GF-D8 (cell line): ENCODE measurements around the gene THAP4.

ENCODE experiments used
- DNase-seq: peaks from one replicate; lab custom pipeline; 2025; lab: John Stamatoyannopoulos, UW

The THAP4 gene

DNA sequence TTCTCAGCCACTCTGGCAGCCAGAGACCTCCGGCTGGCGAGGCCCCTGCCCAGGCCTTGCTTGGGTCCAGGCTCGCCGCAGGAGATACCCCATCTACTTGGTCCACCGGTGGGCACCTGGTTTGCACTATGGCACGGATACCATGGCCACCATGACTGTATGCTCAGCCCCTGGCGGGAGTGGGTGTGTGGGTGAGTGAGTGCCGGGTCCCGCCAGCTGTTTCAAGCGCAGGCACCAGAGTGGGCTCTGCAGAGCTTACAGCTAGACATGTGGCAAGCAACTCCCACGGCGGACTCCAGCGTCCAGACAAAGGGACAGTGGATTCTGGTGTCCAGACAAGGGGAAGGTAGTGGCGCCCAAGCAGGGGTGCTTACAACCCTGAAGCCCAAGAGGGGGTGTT is 2.0 kb upstream of the THAP4 start:
- DNase-seq, result no peak

DNA sequence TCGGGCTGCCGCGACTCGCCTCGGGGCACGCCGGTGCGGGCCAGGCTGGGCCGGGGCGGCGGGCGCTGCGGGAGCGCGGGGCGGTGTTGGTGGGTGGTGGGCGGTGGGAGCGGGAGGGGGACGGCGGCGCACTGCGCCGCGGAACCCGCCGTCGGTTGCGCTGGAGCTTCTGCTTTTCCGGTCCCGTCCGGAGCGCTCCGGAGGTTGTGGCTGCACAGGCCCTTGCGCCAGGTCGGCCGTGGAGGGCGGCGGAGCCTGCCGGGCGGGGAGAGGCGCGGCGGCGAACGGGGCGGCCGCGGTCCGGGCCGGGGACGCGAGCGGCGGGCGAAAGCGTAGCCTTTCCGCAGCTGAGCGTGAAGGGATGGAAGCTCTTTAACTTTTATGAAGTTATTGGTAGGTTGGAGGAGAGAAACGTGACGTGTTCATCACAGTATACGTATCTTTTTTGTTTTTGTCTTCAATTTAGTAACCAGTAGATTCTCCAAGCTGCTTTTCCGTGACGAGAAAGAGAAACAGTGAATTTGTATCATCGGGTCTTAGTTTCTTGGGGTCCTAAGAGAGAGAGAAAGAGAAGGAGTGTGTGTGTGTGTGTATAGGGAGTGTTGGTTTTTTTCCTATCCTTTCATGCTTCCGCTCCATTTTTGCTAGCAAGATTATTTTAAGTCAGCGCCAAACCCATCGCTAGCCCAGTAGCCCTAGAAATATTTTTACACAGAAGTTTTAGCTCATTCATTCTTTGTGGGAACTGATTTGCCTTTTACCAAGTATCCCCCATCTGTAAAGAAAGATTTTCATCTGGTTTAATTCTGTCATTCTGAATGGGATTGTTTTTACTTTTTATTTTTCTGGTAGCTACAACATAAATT is 1.1 kb upstream of the THAP4 start:
- DNase-seq, result no peak

DNA sequence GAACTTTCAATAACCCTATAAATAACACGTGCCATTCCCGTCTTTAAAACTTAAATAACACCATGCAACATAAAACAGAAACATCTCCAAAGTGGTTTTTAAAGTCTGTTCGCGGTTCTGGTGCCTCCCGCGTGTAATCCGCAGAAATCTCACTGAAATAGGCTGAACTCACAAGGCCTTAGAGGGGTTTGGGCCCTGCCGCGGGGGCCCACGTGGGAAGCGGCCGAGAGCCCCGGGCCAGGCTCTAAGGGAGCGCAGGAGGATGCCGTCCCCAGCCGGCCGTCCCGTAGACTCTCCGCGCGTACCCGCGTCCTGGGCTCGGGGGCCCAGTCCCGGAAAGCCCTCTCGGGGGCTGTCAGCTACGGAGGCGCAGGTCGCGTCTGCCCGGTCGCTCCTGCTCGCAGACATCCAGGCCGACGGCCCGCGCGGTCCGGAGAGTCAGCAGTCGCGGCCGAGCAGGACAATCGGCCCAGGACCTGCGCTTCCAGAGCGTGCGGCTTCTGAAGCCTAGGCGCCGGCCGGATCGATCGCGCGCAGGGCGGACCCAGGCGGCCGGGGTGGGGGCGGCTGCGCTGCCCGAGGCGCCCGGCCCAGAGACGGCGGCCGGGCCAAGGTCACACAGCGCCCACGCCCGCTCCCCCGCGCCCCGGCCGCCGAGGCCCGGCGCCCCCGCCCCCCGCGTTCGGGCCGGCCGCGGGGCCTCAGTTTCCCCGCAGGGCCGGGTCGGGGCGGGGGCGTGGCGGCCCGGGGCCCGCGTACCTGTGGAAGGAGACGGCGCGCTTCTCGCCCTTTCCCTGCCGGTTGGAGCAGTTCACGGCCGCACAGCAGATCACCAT is 558 bp downstream of the THAP4 start:
- no peak for DNase-seq

DNA sequence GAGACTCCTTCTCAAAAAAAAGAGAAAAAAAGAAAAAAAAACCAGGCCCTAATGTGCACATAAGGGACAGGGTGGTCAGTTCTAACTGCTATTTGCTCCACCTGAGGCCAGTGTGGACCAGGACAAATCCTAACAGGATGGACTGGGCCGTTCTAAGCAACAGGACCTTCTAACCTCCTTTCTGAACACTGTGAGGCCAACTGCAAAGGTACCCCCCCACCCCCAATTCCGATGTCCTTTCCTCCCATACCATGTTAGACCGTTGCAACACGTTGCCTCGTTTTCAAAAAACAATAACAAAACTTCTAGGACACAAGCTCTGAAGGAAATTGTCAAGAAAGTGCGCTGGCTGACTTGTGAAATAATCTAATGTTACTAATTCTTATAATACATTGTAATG is 1.2 kb downstream of the THAP4 start:
- DNase-seq, result no peak

DNA sequence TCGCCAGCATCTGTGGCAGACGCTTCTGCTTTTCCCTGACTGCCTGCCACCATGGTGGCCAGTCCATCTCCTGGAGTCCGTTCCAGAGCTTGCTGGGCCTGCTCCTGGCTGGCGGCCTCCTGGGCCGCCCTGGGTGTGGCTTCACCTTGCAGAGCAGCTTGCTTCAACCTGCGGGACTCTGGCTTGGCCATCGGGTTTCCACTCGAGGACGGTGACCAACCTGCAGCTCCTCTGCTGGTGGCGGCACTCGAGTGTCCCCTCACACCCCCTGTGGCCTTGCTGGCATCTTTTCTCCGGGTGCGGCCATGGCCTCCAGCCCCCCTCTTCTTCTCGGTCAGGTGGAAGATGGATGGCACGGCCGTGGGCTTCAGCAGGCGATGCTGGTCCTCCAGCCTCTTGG is 3.4 kb downstream of the THAP4 start:
- no peak for DNase-seq

DNA sequence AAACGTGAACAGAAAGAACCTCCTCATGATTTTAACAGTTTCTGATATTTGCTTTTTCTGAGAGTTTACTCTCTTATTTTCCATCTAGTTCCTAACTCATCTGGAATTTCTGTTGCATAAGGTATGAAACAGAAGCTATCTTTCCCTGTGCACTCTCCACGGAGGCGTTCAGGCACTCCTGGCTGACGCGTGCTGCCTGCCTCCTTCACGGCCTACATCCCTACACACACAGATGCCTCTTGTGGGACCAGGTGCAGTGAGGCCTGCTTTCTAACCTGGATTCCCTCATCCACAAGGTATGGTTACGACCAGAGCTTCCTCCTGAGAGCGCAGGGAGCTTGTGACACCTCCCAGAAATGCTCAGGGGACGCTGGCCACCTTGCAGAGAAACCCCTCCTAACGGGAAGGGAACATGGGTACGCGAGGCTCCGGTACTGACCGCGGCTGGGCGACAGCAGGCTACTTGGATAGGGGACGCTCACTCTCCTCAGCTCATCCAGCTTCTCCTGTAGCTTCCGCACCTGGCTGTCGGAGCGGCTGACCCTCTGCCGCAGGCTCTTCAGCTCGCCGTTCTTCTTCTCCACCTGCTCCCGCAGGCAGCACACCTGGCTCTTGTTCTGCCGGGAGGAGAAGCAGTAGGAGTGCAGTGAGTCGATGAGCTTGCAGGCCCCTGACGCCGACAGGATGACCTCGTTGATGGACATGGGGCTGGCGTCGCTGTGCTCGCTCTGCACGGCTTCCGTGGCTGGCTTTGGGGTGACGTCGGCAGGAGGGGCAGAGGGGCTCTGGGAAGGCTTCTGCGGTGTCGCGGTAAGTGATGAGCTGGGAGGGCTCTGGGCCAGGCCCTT is 4.3 kb downstream of the THAP4 start:
- no peak for DNase-seq

DNA sequence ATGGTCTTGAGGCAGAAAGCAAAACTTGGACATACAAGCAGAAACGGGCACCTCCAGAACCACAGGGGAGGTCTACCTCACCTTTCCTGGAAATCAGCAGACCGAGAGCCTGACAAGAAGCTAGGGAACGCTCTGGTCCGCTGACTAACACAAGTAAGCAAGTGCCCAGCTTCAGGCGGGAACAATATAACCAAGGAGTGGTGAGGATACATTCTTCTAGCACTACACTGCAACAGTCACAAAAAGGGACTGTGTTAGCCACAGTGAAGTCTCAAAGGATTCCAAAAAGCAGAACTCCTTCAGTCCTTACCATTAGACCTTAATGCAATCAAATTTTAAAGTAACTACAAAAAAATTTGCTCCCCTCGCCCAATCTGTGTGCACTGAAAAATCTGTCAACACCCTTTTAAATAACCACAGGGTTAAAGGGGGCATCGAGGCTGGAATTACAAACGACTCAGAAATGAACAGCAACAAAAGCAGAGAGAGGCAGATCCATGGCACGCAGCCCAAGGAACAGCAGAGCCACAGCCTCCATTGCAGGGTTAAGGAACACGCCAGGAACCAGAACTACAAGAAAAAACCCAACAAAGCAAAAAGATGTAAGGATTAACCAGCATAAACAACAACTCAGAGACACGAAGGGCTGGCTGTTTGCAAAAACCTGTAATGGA is 7.1 kb downstream of the THAP4 start:
- DNase-seq, result no peak

DNA sequence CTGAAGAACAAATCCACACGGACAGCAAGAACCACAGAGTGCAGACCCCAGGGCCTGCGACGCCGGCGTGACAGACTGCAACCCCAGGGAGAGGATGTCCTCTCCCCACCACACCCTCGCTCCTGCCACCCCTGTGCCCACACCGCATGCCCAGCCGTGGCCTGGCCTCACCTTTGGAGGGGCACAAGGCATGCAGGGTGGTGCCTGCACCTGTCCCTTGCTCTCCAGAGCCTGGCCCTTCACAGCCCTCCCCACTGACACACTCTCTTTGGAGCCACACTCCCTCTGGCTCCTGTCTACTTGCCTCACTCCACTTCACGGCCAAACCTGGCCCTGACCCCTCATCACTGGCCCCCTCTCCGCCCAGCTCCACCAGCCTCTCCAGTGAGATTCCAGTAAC is 9.3 kb downstream of the THAP4 start:
- DNase-seq, result no peak

DNA sequence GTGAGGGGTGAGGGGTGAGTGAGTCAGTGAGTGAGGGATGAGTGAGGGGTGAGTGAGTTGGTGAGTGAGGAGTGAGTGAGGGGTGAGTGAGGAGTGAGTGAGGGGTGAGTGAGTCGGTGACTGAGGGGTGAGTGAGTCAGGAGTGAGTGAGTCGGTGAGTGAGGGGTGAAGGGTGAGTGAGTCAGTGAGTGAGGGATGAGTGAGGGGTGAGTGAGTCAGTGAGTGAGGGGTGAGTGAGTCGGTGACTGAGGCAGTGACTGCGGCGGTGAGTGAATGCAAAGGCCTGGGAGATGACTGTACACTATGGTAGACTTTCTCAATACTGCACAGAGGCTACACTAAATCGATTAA is 16.6 kb downstream of the THAP4 start:
- no peak for DNase-seq

DNA sequence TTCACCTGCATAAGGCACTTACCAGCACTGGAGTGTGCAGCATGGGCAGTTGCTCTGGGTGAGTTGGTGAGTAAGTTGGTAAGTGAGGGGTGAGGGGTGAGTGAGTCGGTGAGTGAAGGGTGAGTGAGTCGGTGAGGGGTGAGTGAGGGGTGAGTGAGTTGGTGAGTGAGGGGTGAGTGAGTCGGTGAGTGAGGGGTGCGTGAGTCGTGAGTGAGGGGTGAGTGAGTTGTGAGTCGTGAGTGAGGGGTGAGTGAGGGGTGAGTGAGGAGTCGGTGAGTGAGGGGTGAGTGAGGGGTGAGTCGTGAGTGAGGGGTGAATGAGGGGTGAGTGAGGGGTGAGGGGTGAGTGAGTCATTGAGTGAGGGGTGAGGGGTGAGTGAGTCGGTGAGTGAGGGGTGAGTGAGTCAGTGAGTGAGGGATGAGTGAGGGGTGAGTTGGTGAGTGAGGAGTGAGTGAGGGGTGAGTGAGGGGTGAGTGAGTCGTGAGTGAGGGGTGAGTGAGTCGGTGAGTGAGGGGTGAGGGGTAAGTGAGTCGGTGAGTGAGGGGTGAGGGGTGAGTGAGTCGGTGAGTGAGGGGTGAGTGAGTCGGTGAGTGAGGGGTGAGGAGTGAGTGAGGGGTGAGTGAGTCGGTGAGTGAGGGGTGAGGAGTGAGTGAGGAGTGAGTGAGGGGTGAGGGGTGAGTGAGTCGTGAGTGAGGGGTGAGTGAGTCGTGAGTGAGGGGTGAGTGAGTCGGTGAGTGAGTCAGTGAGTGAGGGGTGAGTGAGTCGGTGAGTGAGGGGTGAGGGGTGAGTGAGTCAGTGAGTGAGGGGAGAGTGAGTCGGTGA is 17.1 kb downstream of the THAP4 start:
- DNase-seq, result no peak

DNA sequence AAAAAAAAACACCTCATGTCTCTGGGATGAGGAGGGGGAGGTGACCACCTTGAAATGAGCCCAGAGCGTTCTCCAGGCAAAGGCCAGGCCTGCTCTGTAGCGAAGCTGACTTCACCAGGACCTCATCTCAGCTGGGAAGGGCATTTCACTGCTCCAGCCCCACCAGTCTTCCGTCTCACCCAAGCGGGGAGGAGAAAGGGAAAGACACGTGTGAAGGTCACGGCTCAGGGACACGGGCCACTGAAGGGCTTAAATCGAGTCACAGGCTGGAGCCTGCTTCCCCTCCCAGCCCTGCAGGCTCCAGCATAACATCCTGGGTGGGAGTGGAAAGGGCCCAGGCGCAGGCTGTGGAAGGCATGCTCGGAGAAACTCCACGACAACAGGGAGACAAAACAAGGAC is 18.1 kb downstream of the THAP4 start:
- DNase-seq, result no peak

DNA sequence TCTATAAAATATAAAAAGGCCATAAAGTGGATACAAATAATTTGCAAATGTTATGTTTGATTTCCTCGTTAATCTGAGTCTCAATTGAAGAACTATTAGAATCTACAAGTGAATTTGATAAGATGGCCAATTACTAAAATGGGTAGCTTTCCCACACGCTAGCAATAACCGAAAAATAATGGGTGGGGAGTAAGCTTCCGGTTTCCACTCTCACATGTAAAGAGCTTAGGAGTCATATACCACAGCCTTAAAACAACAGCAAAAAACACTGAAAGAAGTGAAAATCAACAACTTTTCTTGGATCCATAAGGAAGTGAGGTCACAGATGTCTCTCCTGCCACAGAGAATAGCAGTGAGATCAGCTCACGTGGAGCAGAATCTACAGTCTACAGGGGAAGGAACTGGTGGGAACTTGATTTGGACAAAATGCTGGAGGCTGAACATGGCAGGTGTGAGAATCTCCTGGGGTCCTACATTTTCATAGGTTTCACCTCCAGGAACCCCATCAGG is 18.6 kb downstream of the THAP4 start:
- no peak for DNase-seq

DNA sequence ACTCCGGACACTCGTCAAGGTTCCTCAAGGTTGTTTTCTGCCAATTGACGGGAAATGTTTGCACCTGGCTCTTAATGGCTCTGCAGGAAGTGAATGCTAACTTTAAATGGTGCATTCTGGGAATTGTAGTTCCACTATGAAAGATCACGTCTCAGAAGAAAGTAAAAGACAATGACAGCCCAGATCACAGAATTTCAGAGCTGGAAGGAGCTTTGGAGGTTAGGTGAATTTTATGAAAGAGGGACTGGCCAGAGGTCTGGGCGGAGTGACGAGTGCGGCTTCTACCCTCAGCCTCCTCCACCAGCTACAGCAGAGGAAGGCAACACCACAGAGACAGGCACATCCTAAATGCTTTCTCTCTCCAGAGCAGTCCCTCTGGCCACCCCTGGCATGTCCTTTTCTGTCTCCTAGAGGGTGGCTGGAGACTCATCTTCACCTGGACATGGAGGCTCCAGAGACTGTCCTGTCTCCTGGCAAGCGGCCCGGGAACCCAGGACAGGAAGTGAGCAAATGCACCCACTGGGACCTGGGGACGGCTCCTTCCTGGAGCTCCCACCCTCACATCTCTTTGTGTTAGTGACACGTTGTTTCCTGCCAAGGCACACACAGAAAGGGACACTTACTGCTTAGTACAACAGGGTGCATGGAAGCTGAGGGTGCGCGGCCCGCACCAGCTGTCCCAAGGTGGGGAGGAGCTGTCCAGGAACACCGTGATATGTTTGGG is 19.4 kb downstream of the THAP4 start:
- no peak for DNase-seq

DNA sequence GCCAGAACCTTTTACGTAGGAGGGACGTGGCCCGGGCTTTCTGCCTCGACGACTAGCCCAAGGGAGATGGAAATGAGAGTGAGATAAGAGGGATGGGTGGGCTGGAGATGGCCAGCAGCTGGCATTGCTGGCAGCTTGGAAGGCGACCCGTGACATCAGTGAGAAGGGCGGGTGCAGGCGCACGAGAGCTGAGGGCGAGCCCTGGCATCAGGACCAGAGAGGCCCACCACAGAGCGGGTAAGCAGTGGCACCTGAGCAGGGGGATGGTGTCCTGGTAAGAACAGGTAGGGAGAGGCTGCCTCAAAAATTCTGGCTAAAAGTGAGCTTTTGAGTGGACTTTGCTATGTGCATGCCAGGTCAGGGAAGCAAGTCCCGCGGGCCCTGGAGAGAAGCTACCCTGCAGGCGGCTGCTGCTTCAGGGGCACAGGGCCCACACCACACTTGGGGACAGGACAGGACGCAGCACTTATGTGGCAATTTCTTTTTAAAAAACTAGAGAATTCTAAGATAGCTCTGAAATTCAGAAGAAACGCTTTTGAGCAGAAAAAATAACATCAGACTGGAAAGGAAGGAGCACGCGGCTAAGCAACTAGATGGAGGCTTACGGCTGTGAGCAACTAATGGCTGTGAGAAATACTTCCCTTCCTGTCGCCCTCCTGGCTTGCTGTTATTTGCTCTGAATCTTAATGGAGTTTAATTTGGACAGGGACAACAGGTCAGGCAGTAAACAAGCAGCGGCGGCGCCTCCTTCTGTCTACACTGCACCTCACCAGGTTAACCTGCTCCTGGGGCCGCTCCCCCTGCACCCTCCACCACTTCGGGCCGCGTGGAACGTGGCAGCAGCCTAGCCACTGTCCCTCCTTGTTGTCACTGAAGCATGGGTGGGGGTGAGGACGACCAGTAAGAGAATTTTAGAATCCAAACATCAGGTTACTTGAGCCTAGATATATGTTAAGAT is 20.5 kb downstream of the THAP4 start:
- DNase-seq, result no peak

DNA sequence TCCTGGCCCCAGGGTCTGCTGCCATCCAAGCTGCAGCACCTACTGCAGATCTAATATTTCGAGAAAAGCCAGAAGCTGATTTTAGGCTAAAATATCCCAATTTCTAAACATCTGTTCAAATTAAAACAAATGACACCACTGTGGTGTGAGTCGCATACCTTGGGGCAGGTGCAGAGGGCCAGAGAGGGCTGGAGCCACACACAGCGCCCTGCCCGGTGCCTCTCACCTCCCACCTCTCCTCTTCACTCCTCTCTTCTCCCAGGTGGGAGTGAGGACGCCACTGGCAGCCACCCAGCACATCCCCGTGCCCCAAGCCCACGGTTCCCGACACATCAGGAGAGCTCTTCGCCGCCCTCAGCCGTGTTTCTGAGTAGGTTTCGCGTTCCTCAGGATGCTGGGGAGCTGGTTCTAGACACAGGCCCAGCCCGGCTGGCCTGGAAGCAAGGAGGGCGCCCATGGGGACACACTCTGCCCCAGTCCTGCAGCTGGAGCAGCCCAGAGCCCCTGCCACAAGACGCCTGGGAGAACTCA is 21.4 kb downstream of the THAP4 start:
- DNase-seq, result no peak

DNA sequence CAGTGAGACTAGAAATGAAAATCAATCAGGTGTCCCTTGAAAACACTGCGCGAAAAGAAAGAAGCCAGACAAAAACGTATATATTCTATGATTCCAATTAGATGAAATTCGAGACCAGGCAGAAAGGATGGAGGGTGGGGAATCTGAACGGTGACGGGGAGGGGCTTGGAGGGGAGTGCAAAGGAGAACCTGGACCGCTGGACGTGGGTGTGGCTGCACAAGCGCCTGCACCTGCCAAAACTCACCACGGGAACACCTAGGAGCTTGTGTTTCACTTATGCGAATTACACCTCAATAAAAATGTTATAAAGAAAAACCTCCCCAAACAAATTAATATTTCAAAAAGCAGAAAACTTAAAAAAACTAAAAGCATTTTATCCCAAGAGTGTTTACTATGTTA is 21.9 kb downstream of the THAP4 start:
- DNase-seq, result no peak

DNA sequence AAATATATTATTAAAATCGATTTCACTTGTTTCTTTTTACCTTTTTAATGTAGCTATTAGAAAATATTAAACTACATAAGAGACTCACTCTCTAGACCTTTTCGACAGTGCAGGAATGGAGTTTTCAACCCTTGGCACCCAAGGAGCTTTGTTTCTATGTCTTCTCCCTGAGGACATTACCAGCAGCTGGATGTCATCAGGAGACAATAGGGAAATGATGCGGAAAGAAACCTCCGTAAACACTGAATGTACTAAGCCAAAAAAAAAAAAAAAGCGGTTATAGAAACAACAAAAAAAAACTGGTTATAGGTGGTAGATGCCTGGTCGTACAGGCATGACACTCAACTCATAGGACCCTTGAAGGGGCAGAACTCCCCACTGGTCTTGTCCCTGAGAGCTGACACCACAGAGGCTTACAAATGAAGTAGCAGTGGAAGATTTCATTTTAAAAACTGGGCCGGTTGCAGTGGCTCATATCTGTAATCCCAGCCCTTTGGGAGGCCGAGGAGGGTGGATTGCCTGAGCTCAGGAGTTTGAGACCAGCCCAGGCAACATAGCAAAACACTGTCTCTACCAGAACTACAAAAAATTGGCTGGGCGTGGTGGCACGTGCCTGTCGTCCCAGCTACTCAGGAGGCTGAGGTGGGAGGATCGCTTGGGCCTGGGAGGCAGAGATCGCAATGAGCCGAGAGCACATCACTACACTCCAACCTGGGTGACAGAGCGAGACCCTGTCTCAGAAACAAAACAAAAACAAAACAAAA is 23.8 kb downstream of the THAP4 start:
- no peak for DNase-seq
